SK-N-MC (cell line): Measurements from ENCODE around the gene ALOX5.
"Not testable (repeated sequence)": the region's sequence is repeated elsewhere in the genome, so short reads cannot be mapped to it uniquely, and the experiment has no call there.

ENCODE experiments used
- DNase-seq: peaks from one replicate; pipeline ENCODE4 v3.0.0-alpha.2; 2011; ENCODE audit warnings: low read depth, low spot score
- H3K27ac ChIP-seq: fragments of 200-600 bp; sonication (generic); 2 replicates; pipeline ENCODE4 v1.5.1; 2016; ENCODE audit warnings: mixed run types
- H3K36me3 ChIP-seq: fragments of 200-600 bp; sonication (generic); 2 replicates; pipeline ENCODE4 v1.6.1; 2017; ENCODE audit warnings: antibody characterized with exemption, low read length, mixed read lengths; ENCODE audit not compliant: insufficient read depth
- H3K4me3 ChIP-seq: fragments of 200-600 bp; sonication (generic); 2 replicates; pipeline ENCODE4 v1.5.1; 2016
- H3K9ac ChIP-seq: fragments of 200-600 bp; sonication (generic); 2 replicates; pipeline ENCODE4 v1.8.0; 2017; ENCODE audit warnings: mixed run types, mixed read lengths; ENCODE audit not compliant: insufficient read length
- H3K9me3 ChIP-seq: fragments of 200-600 bp; sonication (generic); 2 replicates; pipeline ENCODE4 v1.6.1; 2017; ENCODE audit warnings: low read depth, mild to moderate bottlenecking, antibody characterized with exemption, low read length, moderate library complexity, mixed read lengths
- EZH2 ChIP-seq: fragments of 200-600 bp; sonication (generic); IDR thresholded peaks from one replicate; pipeline ENCODE4 v1.6.1; 2017; ENCODE audit warnings: antibody characterized with exemption
- FOXP2 ChIP-seq: optimal IDR thresholded peaks from 2 replicates; pipeline ENCODE3; 2011; ENCODE audit warnings: mild to moderate bottlenecking, moderate library complexity; ENCODE audit not compliant: insufficient read depth; ENCODE audit errors: extremely low read length, control extremely low read depth
- POLR2AphosphoS5 ChIP-seq: IDR thresholded peaks from 2 replicates; pipeline ENCODE4 v1.6.1; 2012; ENCODE audit warnings: mild to moderate bottlenecking, low read depth, low read length, borderline replicate concordance

ALOX5 gene

GRCh38 chr10:45373576-45374349 is at the start of gene ALOX5:
Gene ALOX5, plus strand, starts transcription at chr10:45374216. Its CDS starts 64 bp downstream, at chr10:45374280.
- Histone ChIP-seq H3K9ac (no peak within 1 kb of the TSS), H3K27ac (no peak within 1 kb of the TSS), H3K36me3 (no peaks in the 10 kb centered on the region), H3K4me3 (peak within 1 kb of the TSS; percentile 42; the same call in 1 of the 2 replicates), H3K9me3 (no peaks in the 10 kb centered on the region)
- no peak for TF ChIP-seq FOXP2
- no peak for TF ChIP-seq POLR2AphosphoS5
- no peak for TF ChIP-seq EZH2
- no peak for DNase-seq

- H3K36me3 ChIP-seq = no peaks in the 10 kb centered on the region
- TF ChIP-seq EZH2 (no peak), FOXP2 (no peak), POLR2AphosphoS5 (no peak)
- no peak overlapping the region for H3K9ac ChIP-seq
- no peak overlapping the region for H3K27ac ChIP-seq
- no peak overlapping the region for H3K4me3 ChIP-seq
- H3K9me3 ChIP-seq = no peaks in the 10 kb centered on the region
- no peak for DNase-seq
Observed at GRCh38 chr10:45325116-45325515, 48.9 kb upstream of the ALOX5 start.

GRCh38 chr10:45326864-45327263 is 47.2 kb upstream of the ALOX5 start:
- not testable (repeated sequence) for H3K9me3 ChIP-seq, H3K27ac ChIP-seq, H3K9ac ChIP-seq, DNase-seq, H3K36me3 ChIP-seq, H3K4me3 ChIP-seq

- DNase-seq, H3K9me3 ChIP-seq: not testable (repeated sequence)
Observed at GRCh38 chr10:45331824-45332223, 42.2 kb upstream of the ALOX5 start.

GRCh38 chr10:45339894-45340293 is 34.1 kb upstream of the ALOX5 start:
- TF ChIP-seq FOXP2 (no peak), POLR2AphosphoS5 (no peak), EZH2 (no peak)
- DNase-seq = no peak
- no peak overlapping the region for H3K4me3 ChIP-seq
- no peak overlapping the region for H3K27ac ChIP-seq
- no peaks in the 10 kb centered on the region for H3K9me3 ChIP-seq
- no peaks in the 10 kb centered on the region for H3K36me3 ChIP-seq
- H3K9ac ChIP-seq = no peak overlapping the region

More at GRCh38 chr10:45331824-45332223, 42.2 kb upstream of the ALOX5 start:
- not testable (repeated sequence) for H3K27ac ChIP-seq, H3K36me3 ChIP-seq, H3K9ac ChIP-seq, H3K4me3 ChIP-seq

GRCh38 chr10:45340420-45340819 is 33.6 kb upstream of the ALOX5 start:
- not testable (repeated sequence) for H3K36me3 ChIP-seq, H3K9ac ChIP-seq, H3K9me3 ChIP-seq, DNase-seq, H3K27ac ChIP-seq, H3K4me3 ChIP-seq

GRCh38 chr10:45346652-45347335 is 27.2 kb upstream of the ALOX5 start:
- not testable (repeated sequence) for H3K4me3 ChIP-seq, H3K36me3 ChIP-seq, DNase-seq, H3K27ac ChIP-seq, H3K9me3 ChIP-seq, H3K9ac ChIP-seq

- H3K4me3 ChIP-seq, H3K9me3 ChIP-seq, H3K27ac ChIP-seq, H3K36me3 ChIP-seq, H3K9ac ChIP-seq, DNase-seq: not testable (repeated sequence)
Observed at GRCh38 chr10:45347464-45347863, 26.6 kb upstream of the ALOX5 start.

- DNase-seq, H3K36me3 ChIP-seq, H3K27ac ChIP-seq: not testable (repeated sequence)
Observed at GRCh38 chr10:45348196-45348765, 25.7 kb upstream of the ALOX5 start.

More at GRCh38 chr10:45348196-45348765, 25.7 kb upstream of the ALOX5 start:
- not testable (repeated sequence) for H3K9me3 ChIP-seq, H3K4me3 ChIP-seq, H3K9ac ChIP-seq
